DMS79 treated with DMSO at 0.1 percent for 48 hours (cell line): ENCODE data around the gene TASP1.
"Not testable (repeated sequence)": the region's sequence is repeated elsewhere in the genome, so short reads cannot be mapped to it uniquely, and the experiment has no call there.

ENCODE experiments used
- DNase-seq: peaks from one replicate; lab custom pipeline; 2025; lab: John Stamatoyannopoulos, UW

TASP1 gene

GRCh38 chr20:13493143-13493542 lies 145.6 kb downstream of the TASP1 start:
- DNase-seq, result no peak

DNA sequence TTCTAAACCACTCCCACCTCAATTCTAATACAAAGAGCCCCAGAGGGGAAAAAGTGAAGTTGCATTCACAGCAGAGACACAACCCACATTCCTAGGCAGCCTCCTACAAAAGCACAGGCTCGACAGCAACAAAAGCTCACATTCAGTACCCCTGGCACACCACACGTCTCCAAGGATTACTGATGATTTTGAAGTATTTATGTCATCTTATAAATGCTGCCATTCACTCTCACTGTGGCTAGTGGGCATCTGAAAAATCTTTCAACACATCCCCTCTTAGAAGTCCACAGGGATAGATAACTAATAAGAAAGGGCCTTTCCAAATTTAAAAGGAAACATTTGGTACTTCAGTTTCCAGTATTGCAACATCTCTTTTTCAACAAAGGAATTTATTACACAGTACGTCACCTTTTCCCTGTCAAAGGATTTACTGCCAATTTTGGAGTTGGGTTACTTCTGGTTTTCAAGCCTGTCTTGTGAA lies 146.7 kb downstream of the TASP1 start:
- no peak for DNase-seq

DNA sequence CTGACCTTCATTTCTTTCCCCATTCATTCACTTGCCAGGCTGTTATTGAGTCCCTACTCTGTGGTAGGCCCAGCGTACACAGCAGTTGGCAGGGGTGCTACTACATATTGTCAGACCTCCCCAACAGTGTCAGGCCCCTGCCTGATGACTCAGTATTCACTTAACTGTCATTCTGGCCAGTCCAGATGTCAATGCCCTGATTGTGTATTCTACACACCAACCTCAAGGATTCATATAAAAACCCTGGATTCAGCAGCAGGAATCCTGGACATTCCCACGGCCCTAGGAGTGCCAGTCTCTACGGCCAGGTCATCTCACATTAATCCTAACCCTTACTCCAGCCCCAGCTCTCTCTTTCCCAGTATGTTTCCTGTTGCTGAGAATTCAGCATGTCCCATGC lies 151.5 kb downstream of the TASP1 start:
- no peak for DNase-seq

DNA sequence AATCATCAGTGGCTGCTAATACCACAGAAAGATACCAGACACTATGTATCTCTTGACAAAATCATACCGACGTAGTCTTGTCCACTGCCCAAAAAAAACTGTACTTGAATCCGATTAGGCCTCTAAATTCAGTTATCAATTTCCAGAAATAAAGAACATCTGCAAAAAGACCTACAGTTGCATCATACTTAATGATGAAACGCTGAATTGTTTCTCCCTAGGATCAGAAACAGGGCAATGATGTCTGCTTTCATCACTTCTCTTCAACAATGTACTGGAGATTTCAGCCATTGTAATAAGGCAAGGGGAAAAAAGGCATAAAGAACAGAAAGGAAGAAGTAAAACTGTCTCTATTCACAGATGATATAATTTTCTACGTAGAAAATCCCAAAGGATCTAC lies 152.0 kb downstream of the TASP1 start:
- DNase-seq, result no peak

DNA sequence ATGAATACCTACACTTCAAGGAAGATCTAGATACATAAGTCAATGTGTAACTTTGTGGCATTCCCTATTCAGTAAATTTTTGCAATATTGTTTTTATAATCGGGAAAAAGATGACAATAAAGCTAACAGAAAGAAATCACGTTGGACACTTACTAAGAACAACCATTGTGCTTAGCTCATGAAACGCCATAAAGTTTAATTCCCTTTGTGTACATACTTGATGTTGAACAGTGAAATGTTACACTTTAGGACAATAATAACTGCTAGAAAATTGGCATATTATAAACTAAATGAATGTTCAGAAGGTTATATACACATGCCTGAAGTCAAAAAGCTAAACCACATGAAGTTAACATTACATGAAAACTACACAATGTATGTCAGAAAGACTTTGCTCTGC lies 153.2 kb downstream of the TASP1 start:
- no peak for DNase-seq

DNA sequence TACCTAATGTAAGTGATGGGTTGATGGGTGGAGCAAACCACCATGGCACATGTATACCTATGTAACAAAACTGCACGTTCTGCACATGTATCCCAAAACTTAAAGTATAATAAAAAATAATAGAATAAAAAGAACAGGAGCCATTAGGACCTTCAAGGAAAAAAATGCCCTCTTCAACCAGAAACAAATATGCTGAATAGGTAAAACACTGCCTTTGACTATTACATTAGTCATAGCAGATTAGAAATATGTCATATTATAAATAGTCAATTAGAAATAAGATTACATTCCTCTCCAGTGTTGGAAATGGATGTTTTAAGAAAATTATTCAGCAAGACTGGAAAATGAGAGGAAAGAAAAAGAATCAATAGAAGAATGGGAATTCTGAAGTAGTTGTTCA lies 153.7 kb downstream of the TASP1 start:
- DNase-seq, result not testable (repeated sequence)

GRCh38 chr20:13483472-13483871 lies 155.3 kb downstream of the TASP1 start:
- not testable (repeated sequence) for DNase-seq

DNA sequence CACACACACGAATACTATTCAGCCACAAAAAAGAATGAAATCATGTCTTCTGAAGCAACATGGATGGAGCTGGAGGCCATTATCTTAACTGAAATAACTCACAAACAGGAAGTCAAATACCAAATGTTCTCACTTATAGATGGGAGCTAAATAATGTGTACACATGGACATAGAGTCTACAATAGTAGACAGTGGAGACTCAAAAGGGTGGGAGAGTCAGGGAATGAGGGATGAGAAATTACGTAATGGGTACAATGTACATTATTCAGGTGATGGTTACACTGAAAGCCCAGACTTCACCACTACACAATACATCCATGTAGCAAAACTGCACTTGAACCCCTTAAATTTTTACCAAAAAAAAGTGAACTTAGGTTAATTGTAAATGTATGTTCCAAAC lies 160.4 kb downstream of the TASP1 start:
- no peak for DNase-seq

DNA sequence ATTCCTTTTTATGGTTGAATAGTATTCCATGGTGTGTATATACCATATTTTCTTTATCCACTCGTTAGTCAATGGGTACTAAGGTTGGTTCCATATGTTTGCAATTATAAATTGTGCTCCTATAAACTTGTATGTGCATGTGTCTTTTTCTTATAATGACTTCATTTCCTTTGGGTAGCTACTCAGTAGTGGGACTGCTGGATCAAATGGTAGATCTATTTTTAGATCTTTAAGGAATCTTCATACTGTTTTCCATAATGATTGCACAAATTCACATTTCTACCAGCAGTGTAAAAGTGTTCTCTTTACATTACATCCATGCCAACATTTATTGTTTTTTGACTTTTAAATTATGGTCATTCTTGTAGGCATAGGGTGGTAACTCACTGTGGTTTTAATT lies 164.3 kb downstream of the TASP1 start:
- DNase-seq, result no peak

- DNase-seq, result no peak
Observed at GRCh38 chr20:13469262-13469661, 169.5 kb downstream of the TASP1 start.

GRCh38 chr20:13468166-13468565 lies 170.6 kb downstream of the TASP1 start:
- DNase-seq, result no peak

DNA sequence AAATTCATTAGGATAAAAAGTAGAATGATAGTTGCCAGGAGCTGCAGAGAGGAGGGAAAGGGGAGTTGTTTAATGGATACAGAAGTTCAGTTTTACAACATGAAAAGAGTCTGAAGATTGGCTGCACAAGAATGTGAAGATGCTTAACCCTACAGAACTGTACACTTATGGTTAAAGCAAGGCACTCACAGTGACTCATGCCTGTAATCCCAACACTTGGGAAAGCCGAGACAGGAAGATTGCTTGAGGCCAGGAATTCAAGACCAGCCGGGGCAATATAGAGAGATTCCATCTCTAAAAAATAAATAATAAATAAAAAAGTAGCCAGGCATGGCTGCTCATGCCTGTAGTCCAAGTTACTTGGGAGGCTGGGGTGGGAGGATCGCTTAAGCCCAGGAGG lies 174.0 kb downstream of the TASP1 start:
- no peak for DNase-seq

GRCh38 chr20:13461849-13462458 lies 176.8 kb downstream of the TASP1 start:
- DNase-seq, result peak; percentile 10

DNA sequence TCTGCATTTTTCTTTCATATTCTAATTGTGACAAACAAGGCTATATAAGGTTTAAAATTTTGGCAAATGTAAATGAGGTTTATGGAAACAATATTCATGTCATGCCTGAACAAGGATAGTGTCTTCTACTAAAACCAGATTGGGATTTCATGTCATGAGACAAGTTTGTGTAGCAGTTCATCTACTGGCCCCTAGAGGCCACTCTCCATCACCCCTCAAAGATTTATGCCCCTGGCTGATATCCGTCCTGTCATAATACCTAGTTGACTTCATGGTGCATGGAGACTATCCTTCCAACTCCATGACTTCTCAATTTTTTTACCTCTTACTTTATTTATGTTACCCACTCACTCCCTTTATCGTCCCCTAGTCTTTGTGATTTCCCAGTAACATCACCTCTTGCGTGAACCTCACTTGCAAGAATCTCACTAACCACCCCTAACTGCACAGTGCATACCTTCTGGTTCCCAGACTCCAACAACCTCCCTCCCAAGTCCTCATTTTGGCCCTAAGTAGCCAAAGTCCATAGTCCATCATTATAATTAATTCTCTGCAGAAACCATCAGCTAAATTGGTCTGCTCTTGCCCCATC lies 179.8 kb downstream of the TASP1 start:
- DNase-seq, result no peak

- DNase-seq, result no peak
Observed at GRCh38 chr20:13457487-13457886, 181.2 kb downstream of the TASP1 start.

GRCh38 chr20:13455713-13456112 lies 183.0 kb downstream of the TASP1 start:
- DNase-seq, result no peak

DNA sequence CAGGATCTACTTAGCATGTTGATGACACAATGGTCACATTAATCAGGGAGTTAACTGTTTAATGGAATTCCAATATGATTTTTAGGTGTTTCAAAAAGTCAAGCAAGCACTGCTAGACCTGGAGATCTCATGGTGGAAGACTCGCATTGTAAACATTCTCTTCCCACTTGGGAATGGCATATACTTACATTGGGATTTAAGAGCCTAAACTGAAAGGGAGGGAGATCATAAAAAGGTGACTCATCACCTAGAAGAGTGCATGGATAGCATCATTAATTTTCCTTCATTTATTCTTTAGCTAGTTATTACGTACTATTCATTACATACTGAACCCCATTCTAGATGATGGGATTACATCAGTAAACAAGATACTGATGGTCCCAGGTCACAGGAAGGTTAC lies 185.4 kb downstream of the TASP1 start:
- DNase-seq, result no peak

- no peak for DNase-seq
Observed at GRCh38 chr20:13452470-13453124, 186.1 kb downstream of the TASP1 start.

DNA sequence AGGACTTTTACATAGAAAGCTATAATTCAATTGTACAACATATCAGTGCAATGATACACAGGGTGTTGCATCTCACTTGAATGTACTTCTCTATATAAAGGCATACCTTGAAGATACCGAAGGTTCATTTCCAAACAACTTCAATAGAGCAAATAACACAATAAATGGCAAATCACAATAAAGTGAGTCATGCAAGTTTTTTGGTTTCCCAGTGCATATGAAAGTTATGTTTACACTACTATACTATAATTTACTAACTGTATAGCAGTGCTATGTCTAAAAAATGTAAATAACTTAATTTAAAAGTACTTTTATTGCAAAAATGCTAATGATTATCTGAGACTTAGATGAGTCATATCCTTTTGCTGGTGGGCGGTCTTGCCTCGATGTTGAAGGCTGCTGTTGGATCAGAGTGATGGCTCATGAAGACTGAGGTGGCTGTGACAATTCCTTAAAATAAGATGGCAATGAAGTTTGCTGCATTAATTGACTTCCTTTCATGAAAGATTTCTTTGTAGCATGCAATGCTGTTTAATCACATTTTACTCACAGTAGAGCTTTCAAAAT lies 188.8 kb downstream of the TASP1 start:
- DNase-seq, result no peak

- no peak for DNase-seq
Observed at GRCh38 chr20:13447385-13448180, 191.1 kb downstream of the TASP1 start.

DNA sequence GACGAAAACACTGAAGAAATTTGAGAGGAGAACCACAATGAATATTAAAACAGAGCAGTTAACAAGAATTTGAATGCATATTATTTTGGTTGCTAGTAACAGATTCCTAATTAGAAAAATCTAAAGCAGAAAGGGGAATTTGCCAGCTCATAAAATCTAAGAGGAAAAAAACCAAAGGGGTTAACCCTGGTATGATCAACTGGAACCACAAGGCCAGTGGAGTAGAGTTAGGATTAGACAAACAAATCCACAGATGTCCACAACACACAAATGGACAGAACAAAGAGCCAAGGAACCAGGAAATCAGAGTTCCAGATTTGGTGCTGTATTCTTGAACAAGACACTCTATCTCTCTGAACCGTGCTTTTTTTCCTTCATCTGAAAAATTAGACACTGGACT lies 195.0 kb downstream of the TASP1 start:
- no peak for DNase-seq

DNA sequence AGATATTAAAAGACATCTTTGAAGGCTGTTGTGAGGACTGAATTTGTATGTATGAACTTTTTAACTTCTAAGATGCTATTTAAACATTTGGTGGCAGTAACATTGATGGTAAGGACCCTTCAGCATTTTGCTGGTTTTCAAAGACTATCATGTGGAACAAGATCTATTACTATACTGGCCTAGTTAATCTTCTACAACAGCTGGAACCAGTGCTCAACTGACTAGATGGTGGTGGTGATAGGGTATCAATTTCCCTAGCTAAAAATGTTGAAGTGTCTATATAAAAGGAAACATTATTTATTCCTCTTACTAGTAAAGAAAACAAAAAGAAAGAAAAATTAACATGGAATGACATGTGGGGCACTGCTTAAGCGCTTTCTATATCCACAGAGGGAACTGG lies 195.7 kb downstream of the TASP1 start:
- no peak for DNase-seq
